ENCODE data around the gene MOXD1. TPM values are rescaled to one million over a fixed set of nuclear protein-coding genes. Genes with fewer than 3 reads are reported as not detected.

MOXD1 gene
- total RNA-seq, 1 experiment from 2014 or later: not detected

GRCh38 chr6:132256457-132256856 lies 144.8 kb downstream of the MOXD1 start:
- in situ Hi-C loops (cut with HindIII; ENCODE audit: low sequenced_read_pairs): no loop called here
- DNase-seq (ENCODE audit: low spot score): no peak

DNA sequence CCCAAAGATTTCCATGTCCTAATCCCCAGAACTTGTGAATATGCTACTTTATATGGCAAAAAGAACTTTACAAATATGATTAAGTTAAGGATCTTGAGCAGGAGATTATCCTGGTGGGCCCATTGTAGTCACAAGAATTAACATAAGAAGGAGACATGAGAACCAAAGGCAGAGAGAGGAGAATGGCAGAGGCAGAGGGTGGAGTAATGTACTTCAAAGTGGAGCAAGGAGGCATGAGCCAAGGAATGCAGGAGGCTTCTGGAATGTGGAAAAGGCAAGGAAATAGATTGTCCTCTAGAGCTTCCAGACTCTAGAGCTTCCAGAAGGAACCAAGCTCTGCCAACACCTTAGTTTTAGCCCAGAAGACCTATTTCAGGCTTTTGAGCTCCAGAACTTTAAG lies 147.4 kb downstream of the MOXD1 start:
- in situ Hi-C loops (cut with HindIII; ENCODE audit: low sequenced_read_pairs): no loop called here
- no peak for DNase-seq (ENCODE audit: low spot score)

DNA sequence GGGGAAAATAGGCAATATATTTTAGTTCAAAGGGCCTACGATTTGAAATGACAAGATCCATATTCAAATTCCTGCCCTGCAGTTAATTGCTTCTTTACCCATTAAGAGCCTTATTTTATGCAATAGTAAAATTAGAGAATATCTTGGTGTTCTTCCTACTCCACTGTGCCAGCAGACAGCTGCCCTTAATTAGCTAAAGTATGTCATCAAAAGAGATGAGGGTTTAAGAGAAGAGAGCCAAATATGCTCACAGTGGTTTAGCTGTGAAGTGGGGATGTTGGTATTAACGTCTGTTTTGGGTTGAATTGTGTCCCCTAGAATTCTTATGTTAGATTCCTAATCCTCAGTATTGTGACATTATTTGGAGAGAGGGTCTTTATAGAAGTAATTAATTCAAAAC lies 148.1 kb downstream of the MOXD1 start:
- DNase-seq (ENCODE audit: low spot score): no peak
- in situ Hi-C loops (cut with HindIII; ENCODE audit: low sequenced_read_pairs): no loop called here

DNA sequence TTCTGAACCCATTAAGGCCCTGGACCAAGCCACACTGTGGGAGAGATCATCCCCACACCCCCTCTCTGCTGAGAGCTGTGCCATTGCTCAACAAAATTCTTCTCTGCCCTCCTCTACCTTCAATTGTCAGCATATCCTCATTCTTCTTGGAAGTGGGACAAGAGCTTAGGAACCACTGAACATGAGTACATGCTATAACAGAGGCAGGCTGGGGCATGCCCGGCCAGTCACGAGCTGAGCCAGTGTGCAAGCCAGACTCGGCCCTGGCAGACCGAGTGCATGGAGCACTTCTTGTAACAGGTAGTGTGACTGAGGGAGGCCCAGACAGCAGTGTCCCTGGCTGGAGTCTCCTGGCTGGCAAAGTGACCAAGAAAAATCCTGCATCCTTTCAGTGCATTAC lies 149.2 kb downstream of the MOXD1 start:
- in situ Hi-C loops (cut with HindIII; ENCODE audit: low sequenced_read_pairs): no loop called here
- no peak for DNase-seq (ENCODE audit: low spot score)

- no peak for DNase-seq (ENCODE audit: low spot score)
- in situ Hi-C loops (cut with HindIII; ENCODE audit: low sequenced_read_pairs): no loop called here
Measured at GRCh38 chr6:132251711-132252110, 149.6 kb downstream of the MOXD1 start.

GRCh38 chr6:132247381-132248159 lies 153.7 kb downstream of the MOXD1 start:
- in situ Hi-C loops (cut with HindIII; ENCODE audit: low sequenced_read_pairs): no loop called here
- DNase-seq (ENCODE audit: low spot score): no peak

- no peak for DNase-seq (ENCODE audit: low spot score)
- in situ Hi-C loops (cut with HindIII; ENCODE audit: low sequenced_read_pairs): no loop called here
Measured at GRCh38 chr6:132246632-132247270, 154.5 kb downstream of the MOXD1 start.

DNA sequence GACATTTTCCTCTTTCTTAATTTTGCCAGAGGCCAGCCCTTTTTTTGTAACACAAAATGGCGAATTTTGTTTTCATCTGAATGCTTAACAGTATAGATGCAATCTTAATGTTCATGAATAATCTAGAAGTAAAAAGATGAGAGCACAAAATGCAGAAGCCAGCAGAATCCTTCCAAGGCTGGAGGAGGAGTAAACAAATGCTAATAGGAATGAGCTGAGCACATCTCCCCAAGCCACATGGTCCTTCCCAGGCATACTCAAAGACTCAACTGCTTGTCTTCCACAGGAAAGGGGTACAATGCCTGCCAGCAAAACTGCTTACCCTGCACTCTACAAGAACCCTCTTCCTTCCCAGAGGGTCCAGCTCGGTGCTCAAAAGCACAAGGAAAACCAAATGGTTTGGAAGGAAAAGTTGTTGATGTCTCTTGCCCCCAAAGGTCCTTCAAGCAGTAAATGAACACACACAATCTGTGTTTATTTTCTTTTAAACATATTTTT lies 155.1 kb downstream of the MOXD1 start:
- DNase-seq (ENCODE audit: low spot score): no peak
- in situ Hi-C loops (cut with HindIII; ENCODE audit: low sequenced_read_pairs): no loop called here

Other genes starting within 250 kb of the MOXD1 start
- 1.4 and 3.5 TPM in 2 replicates for gene STX7, start 111.6 kb upstream of the MOXD1 start, total RNA-seq (2014; rRNA removed; shearing (Covaris generic))
- gene TAAR9, start 136.8 kb upstream of the MOXD1 start, total RNA-seq (2014; rRNA removed; shearing (Covaris generic)): not detected in 2 replicates
- gene TAAR8, start 151.2 kb upstream of the MOXD1 start, total RNA-seq (2014; rRNA removed; shearing (Covaris generic)): not detected in 2 replicates
- gene TAAR6, start 168.8 kb upstream of the MOXD1 start, total RNA-seq (2014; rRNA removed; shearing (Covaris generic)): not detected in 2 replicates
- gene TAAR5, start 188.3 kb upstream of the MOXD1 start, total RNA-seq (2014; rRNA removed; shearing (Covaris generic)): not detected in 2 replicates
- not detected in 2 replicates for gene TAAR2, start 222.8 kb upstream of the MOXD1 start, total RNA-seq (2014; rRNA removed; shearing (Covaris generic))

Data from G401 (cell line).